HL-60 (cell line): ENCODE data around the gene DNAH8.

Source experiments
- DNase-seq, 2 experiments: peaks; one replicate each; pipeline ENCODE4 v3.0.0-alpha.2; 2010 to 2020; ENCODE audit warnings: low read depth in 1 of 2, low spot score in 1 of 2
- H3K27ac ChIP-seq: fragments of 250-450 bp; sonication (Bioruptor Pico); replicated peaks from 2 replicates; pipeline ENCODE4 v1.5.1; 2020; ENCODE audit warnings: mild to moderate bottlenecking, moderate library complexity
- H3K27me3 ChIP-seq: fragments of 250-450 bp; sonication (Bioruptor Pico); 2 replicates; pipeline ENCODE4 v1.5.1; 2021; ENCODE audit warnings: mild to moderate bottlenecking, moderate library complexity; ENCODE audit not compliant: insufficient read depth, poor library complexity, severe bottlenecking
- H3K4me3 ChIP-seq: replicated peaks from 2 replicates; pipeline ENCODE4 v1.5.1; 2011; ENCODE audit warnings: mild to moderate bottlenecking, control low read depth, low read length; ENCODE audit not compliant: insufficient read depth
- CTCF ChIP-seq: IDR thresholded peaks from one replicate; pipeline ENCODE4 v1.5.1; 2011; ENCODE audit warnings: low read length, control low read depth, inconsistent platforms; ENCODE audit not compliant: insufficient read depth
- GABPA ChIP-seq: IDR thresholded peaks from 2 replicates; pipeline ENCODE4 v1.6.1; 2012; ENCODE audit warnings: low read depth
- POLR2AphosphoS5 ChIP-seq: IDR thresholded peaks from 2 replicates; pipeline ENCODE4 v1.6.1; 2012; ENCODE audit warnings: low read depth
- REST ChIP-seq: IDR thresholded peaks from 2 replicates; pipeline ENCODE4 v1.6.1; 2012; ENCODE audit warnings: low read depth; ENCODE audit not compliant: insufficient replicate concordance
- SPI1 ChIP-seq: IDR thresholded peaks from 2 replicates; pipeline ENCODE4 v1.6.1; 2012; ENCODE audit warnings: low read depth, mild to moderate bottlenecking, borderline replicate concordance

The DNAH8 gene

GRCh38 chr6:39009476-39009875 is 294.4 kb downstream of the DNAH8 start:
- no peak overlapping the region for H3K4me3 ChIP-seq
- no peak overlapping the region for H3K27ac ChIP-seq
- H3K27me3 ChIP-seq: peaks cover 12% of the 10 kb centered on the region
- TF ChIP-seq REST (no peak), SPI1 (no peak), GABPA (no peak), POLR2AphosphoS5 (no peak), CTCF (no peak)
- DNase-seq: no peak

GRCh38 chr6:39016839-39017546 is 301.9 kb downstream of the DNAH8 start:
- DNase-seq: no peak
- H3K4me3 ChIP-seq: no peak overlapping the region
- no peak overlapping the region for H3K27ac ChIP-seq
- TF ChIP-seq REST: no peak
- TF ChIP-seq POLR2AphosphoS5: no peak
- TF ChIP-seq SPI1: no peak
- no peak for TF ChIP-seq GABPA
- TF ChIP-seq CTCF: no peak
- no peaks in the 10 kb centered on the region for H3K27me3 ChIP-seq

GRCh38 chr6:39017547-39017880 is 302.4 kb downstream of the DNAH8 start:
- H3K27me3 ChIP-seq: no peaks in the 10 kb centered on the region
- no peak for DNase-seq
- no peak overlapping the region for H3K4me3 ChIP-seq

More at GRCh38 chr6:39017547-39017880, 302.4 kb downstream of the DNAH8 start:
- H3K27ac ChIP-seq: no peak overlapping the region
- no peak for TF ChIP-seq REST
- no peak for TF ChIP-seq SPI1
- TF ChIP-seq POLR2AphosphoS5: no peak
- no peak for TF ChIP-seq GABPA
- TF ChIP-seq CTCF: no peak
